B cell (primary cell): ENCODE measurements around the gene FMR1. TPM values are rescaled to one million over a fixed set of nuclear protein-coding genes. Genes with fewer than 3 reads are reported as not detected.
A peak's percentile ranks its signal among the peaks of the same experiment; 100 is the strongest.

Source experiments
- ATAC-seq: fragments of 200-7000 bp; cut with Tn5 transposase; one replicate; pipeline ENCODE4 v1.10.0; 2021; ENCODE audit warnings: low read depth, mild to moderate bottlenecking, moderate number of reproducible peaks, moderate library complexity
- CTCF ChIA-PET: fragments of 350-600 bp; sonication (Branson Sonifier 250); formaldehyde crosslinking; loops from one replicate; lab custom pipeline; 2021; ENCODE audit warnings: antibody characterized with exemption, inconsistent platforms; lab: Charles Lee
- POLR2A ChIA-PET: fragments of 350-600 bp; sonication (Branson Sonifier 250); formaldehyde crosslinking; loops from one replicate; lab custom pipeline; 2021; ENCODE audit warnings: antibody characterized with exemption; lab: Charles Lee
- DNase-seq: peaks from one replicate; pipeline ENCODE4 v3.0.0; 2013
- H2AFZ ChIP-seq: 2 replicates; pipeline ENCODE4 v1.6.1; 2012; ENCODE audit warnings: mild to moderate bottlenecking, low read depth, low read length; ENCODE audit not compliant: insufficient read depth, poor library complexity, severe bottlenecking
- H3K27ac ChIP-seq, 2 donors: 1 replicate in 1 of 2; 2 replicates in 1 of 2; pipeline ENCODE4 v1.5.1; 2012 to 2013; ENCODE audit warnings: low read length in 2 of 2, mild to moderate bottlenecking in 2 of 2, moderate library complexity in 1 of 2
- H3K27me3 ChIP-seq, 4 experiments: fragments of 200-600 bp in 1 of 4; sonication (generic) in 1 of 4; replicated peaks in 1 of 4; 1 replicate in 2 of 4; 2 replicates in 2 of 4; pipeline versions ENCODE4 v1.6.1 to v1.7.0; 2013 to 2016; ENCODE audit warnings: low read length in 3 of 4, mild to moderate bottlenecking in 2 of 4, mixed read lengths in 1 of 4, moderate library complexity in 1 of 4; ENCODE audit not compliant: insufficient read depth in 4 of 4, control insufficient read depth in 3 of 4; ENCODE audit errors: control extremely low read depth in 1 of 4
- H3K36me3 ChIP-seq, 2 experiments: replicated peaks in 1 of 2; 1 replicate in 1 of 2; 2 replicates in 1 of 2; pipeline versions ENCODE4 v1.6.1 to v1.7.1; 2013; ENCODE audit warnings: low read length in 1 of 2; ENCODE audit not compliant: insufficient read depth in 2 of 2, control insufficient read depth in 1 of 2; ENCODE audit errors: control extremely low read depth in 1 of 2, extremely low read depth in 1 of 2
- H3K4me1 ChIP-seq, 2 donors: fragments of 200-600 bp in 1 of 2; sonication (generic) in 1 of 2; 1 replicate in 1 of 2; 2 replicates in 1 of 2; pipeline versions ENCODE4 v1.5.1 to v1.6.1; 2013 to 2017; ENCODE audit warnings: low read length in 2 of 2; ENCODE audit not compliant: control insufficient read depth in 2 of 2, insufficient read depth in 2 of 2
- H3K4me2 ChIP-seq: replicated peaks from 2 replicates; pipeline ENCODE3; 2012; ENCODE audit warnings: mild to moderate bottlenecking, low read depth, low read length; ENCODE audit not compliant: poor library complexity, severe bottlenecking
- H3K4me3 ChIP-seq, 5 experiments: fragments of 200-600 bp in 1 of 5; sonication (generic) in 1 of 5; 1 replicate in 3 of 5; 2 replicates in 2 of 5; pipeline versions ENCODE4 v1.5.1 to v1.7.0; 2011 to 2016; ENCODE audit warnings: low read length in 4 of 5, mild to moderate bottlenecking in 4 of 5, low read depth in 2 of 5, control low read depth in 1 of 5, moderate library complexity in 1 of 5; ENCODE audit not compliant: insufficient read depth in 1 of 5; ENCODE audit errors: control extremely low read depth in 1 of 5, extremely low read depth in 1 of 5
- H3K79me2 ChIP-seq: fragments of 200-600 bp; sonication (generic); one replicate; pipeline ENCODE4 v1.6.0; 2016; ENCODE audit warnings: low read length; ENCODE audit not compliant: control insufficient read depth, insufficient read depth
- H3K9ac ChIP-seq: fragments of 200-600 bp; sonication (generic); 2 replicates; pipeline ENCODE4 v1.6.1; 2017; ENCODE audit warnings: mild to moderate bottlenecking, low read length, moderate library complexity
- H3K9me3 ChIP-seq, 3 donors: one replicate each; pipeline versions ENCODE4 v1.6.1 to v1.7.1; 2013; ENCODE audit warnings: low read length in 2 of 3; ENCODE audit not compliant: control insufficient read depth in 2 of 3, insufficient read depth in 1 of 3; ENCODE audit errors: control extremely low read depth in 1 of 3
- H4K20me1 ChIP-seq: 2 replicates; pipeline ENCODE4 v1.6.0; 2012; ENCODE audit warnings: mild to moderate bottlenecking, low read length; ENCODE audit not compliant: insufficient read depth, control insufficient read depth, poor library complexity, severe bottlenecking
- H3K27ac Mint-ChIP-seq: one replicate; pipeline ENCODE4 v1.8.0; 2021; ENCODE audit warnings: mixed read lengths
- H3K27me3 Mint-ChIP-seq: one replicate; pipeline ENCODE4 v1.8.0; 2021; ENCODE audit warnings: mixed read lengths
- H3K4me1 Mint-ChIP-seq: one replicate; pipeline ENCODE4 v1.8.0; 2021; ENCODE audit warnings: mixed read lengths
- H3K4me3 Mint-ChIP-seq: one replicate; pipeline ENCODE4 v1.8.0; 2021; ENCODE audit warnings: mixed read lengths
- H3K9me3 Mint-ChIP-seq: one replicate; pipeline ENCODE4 v1.8.0; 2022; ENCODE audit warnings: mixed read lengths; ENCODE audit not compliant: insufficient read depth
- CTCF ChIP-seq: fragments of 200-600 bp; IDR thresholded peaks from one replicate; pipeline ENCODE4 v1.8.0; 2022; ENCODE audit warnings: antibody characterized with exemption, mild to moderate bottlenecking
- EZH2 ChIP-seq: IDR thresholded peaks from 2 replicates; pipeline ENCODE4 v1.6.1; 2012; ENCODE audit warnings: borderline replicate concordance, low read depth, mild to moderate bottlenecking, moderate library complexity, low read length; ENCODE audit not compliant: insufficient read depth, poor library complexity, severe bottlenecking
- whole genome bisulfite sequencing: methylation state at CpG from one replicate; pipeline ENCODE4 v1.1.5; 2013; ENCODE audit warnings: missing lambda C conversion rate; ENCODE audit not compliant: insufficient coverage; 5-methylcytosine and 5-hydroxymethylcytosine counted together
- intact Hi-C: fragments of 100-400 bp; cut with micrococcal nuclease; formaldehyde crosslinking; loops from one replicate; pipeline ENCODE4 v1.10.0; 2022
- polyA plus RNA-seq: library from polyadenylated mRNA; depleted of rRNA; stranded (reverse); fragments of >200 nt; gene quantifications from 2 replicates; pipeline ENCODE4 v1.2.3, GENCODE V29; 2012
- total RNA-seq, 2 donors: library from RNA; stranded (reverse); fragments of 120-200 nt in 1 of 2; gene quantifications; 1 replicate in 1 of 2; 2 replicates in 1 of 2; pipeline versions ENCODE4 v1.2.3 to v1.2.4, GENCODE V29; 2013 to 2022

The FMR1 gene
- total and polyA plus RNA-seq, 2 donors (not counting 1 experiment from before 2014, with no cell fraction given), result 19.1 to 92.7 TPM

DNA sequence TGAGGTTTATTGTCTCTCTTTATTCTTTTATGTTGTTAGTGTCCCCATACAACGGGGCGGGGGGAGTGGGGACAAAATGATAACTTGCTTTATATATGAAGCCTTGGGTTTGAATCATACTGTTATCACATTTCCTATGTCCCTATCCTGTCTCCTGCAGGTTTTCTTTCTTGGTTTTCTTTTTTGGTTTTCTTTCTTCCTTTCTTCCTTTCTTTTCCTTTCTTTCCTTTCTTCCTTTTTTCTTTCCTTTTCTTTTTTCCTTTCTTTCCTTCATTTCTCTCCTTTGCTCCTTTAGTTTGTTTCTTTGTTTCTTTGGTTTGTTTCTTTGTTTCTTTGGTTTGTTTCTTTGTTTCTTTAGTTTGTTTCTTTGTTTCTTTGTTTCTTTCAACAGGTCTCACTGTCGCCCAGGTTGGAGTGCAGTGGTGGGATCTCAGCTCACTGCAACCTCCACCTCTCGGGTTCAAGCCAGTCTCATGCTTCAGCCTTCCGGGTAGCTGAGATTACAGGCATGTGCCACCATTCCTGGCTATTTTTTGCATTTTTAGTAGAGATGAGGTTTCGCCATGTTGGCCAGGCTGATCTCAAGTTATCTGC lies 4.8 kb downstream of the FMR1 start:
- H3K4me3 ChIP-seq, result no peak overlapping the region
- DNase-seq (no peak), ATAC-seq (no peak)
- H3K27me3 ChIP-seq, result no peaks in the 10 kb centered on the region
- Mint-ChIP-seq H3K27me3 (no peaks in the 10 kb centered on the region), H3K4me3 (no peak overlapping the region), H3K4me1 (peaks cover 64% of the 10 kb centered on the region), H3K9me3 (no peaks in the 10 kb centered on the region), H3K27ac (no peak overlapping the region)
- no peaks in the 10 kb centered on the region for H3K9me3 ChIP-seq
- H3K4me1 ChIP-seq, result peaks cover 35 to 39% of the 10 kb centered on the region in 2 donors
- H3K36me3 ChIP-seq, result no peaks in the 10 kb centered on the region
- H4K20me1 ChIP-seq, result peaks cover 6% of the 10 kb centered on the region
- TF ChIP-seq EZH2, result no peak
- TF ChIP-seq CTCF, result no peak
- H3K9ac ChIP-seq, result no peak overlapping the region
- no peak overlapping the region for H2AFZ ChIP-seq
- WGBS, result no CpG with 5 or more reads among the region's 6 CpGs
- H3K79me2 ChIP-seq, result peaks cover 75% of the 10 kb centered on the region
- H3K27ac ChIP-seq, result peak overlapping the region in 1 of 2 donors; percentile 66
- H3K4me2 ChIP-seq, result no peak overlapping the region
- ChIA-PET POLR2A (no interaction called here), CTCF (no interaction called here)
- intact Hi-C loops, result loop anchor here (10.0 kb wide), 1 partner anchor 108 kb away; no protein-coding TSS in a partner anchor
